ACC112 (cell line): ENCODE measurements around the gene PCSK5.

Experiments
- H2AFZ ChIP-seq: fragments of 200-600 bp; sonication (generic); one replicate; pipeline ENCODE4 v1.6.0; 2017; ENCODE audit warnings: antibody characterized with exemption, low read length; ENCODE audit not compliant: unreplicated experiment
- H3K27ac ChIP-seq: fragments of 200-600 bp; sonication (generic); 2 replicates; pipeline ENCODE4 v1.5.1; 2014; ENCODE audit warnings: low read depth, mild to moderate bottlenecking, antibody characterized with exemption, low read length, moderate library complexity
- H3K27me3 ChIP-seq: fragments of 200-600 bp; sonication (generic); 2 replicates; pipeline ENCODE4 v1.6.1; 2014; ENCODE audit warnings: mild to moderate bottlenecking, antibody characterized with exemption, low read length, moderate library complexity, mixed read lengths; ENCODE audit not compliant: insufficient read depth
- H3K36me3 ChIP-seq: fragments of 200-600 bp; sonication (generic); 2 replicates; pipeline ENCODE4 v1.6.1; 2016; ENCODE audit warnings: mild to moderate bottlenecking, antibody characterized with exemption, low read length, moderate library complexity, mixed read lengths; ENCODE audit not compliant: insufficient read depth
- H3K4me1 ChIP-seq: fragments of 200-600 bp; sonication (generic); one replicate; pipeline ENCODE4 v1.6.1; 2016; ENCODE audit warnings: low read length, mixed read lengths; ENCODE audit not compliant: insufficient read depth, unreplicated experiment, control insufficient read depth
- H3K4me3 ChIP-seq: fragments of 200-600 bp; sonication (generic); 2 replicates; pipeline ENCODE4 v1.5.1; 2014; ENCODE audit warnings: mild to moderate bottlenecking, low read depth, low read length
- H3K79me2 ChIP-seq: fragments of 200-600 bp; sonication (generic); one replicate; pipeline ENCODE4 v1.6.0; 2016; ENCODE audit warnings: low read length; ENCODE audit not compliant: control insufficient read depth, unreplicated experiment, insufficient read depth

Gene PCSK5

GRCh38 chr9:76153902-76154629, 263.6 kb downstream of the PCSK5 start:
- Histone ChIP-seq H3K27ac (no peak overlapping the region), H2AFZ (no peak overlapping the region), H3K27me3 (no peaks in the 10 kb centered on the region), H3K4me3 (no peak overlapping the region), H3K4me1 (no peaks in the 10 kb centered on the region), H3K79me2 (no peaks in the 10 kb centered on the region), H3K36me3 (no peaks in the 10 kb centered on the region)

- Histone ChIP-seq H3K27me3 (no peaks in the 10 kb centered on the region), H2AFZ (no peak overlapping the region), H3K4me1 (no peaks in the 10 kb centered on the region), H3K27ac (no peak overlapping the region), H3K79me2 (no peaks in the 10 kb centered on the region), H3K4me3 (no peak overlapping the region), H3K36me3 (no peaks in the 10 kb centered on the region)
Observed at GRCh38 chr9:76155361-76155760, 264.9 kb downstream of the PCSK5 start.

GRCh38 chr9:76158713-76159112, 268.2 kb downstream of the PCSK5 start:
- Histone ChIP-seq H3K27me3 (no peaks in the 10 kb centered on the region), H3K4me1 (no peaks in the 10 kb centered on the region), H3K79me2 (no peaks in the 10 kb centered on the region), H3K36me3 (no peaks in the 10 kb centered on the region), H2AFZ (no peak overlapping the region), H3K27ac (no peak overlapping the region), H3K4me3 (no peak overlapping the region)

GRCh38 chr9:76159293-76159926, 268.9 kb downstream of the PCSK5 start:
- H3K79me2 ChIP-seq = no peaks in the 10 kb centered on the region
- H3K27ac ChIP-seq = no peak overlapping the region
- H3K4me3 ChIP-seq = no peak overlapping the region
- H3K4me1 ChIP-seq = no peaks in the 10 kb centered on the region
- H2AFZ ChIP-seq = no peak overlapping the region
- H3K36me3 ChIP-seq = no peaks in the 10 kb centered on the region
- H3K27me3 ChIP-seq = no peaks in the 10 kb centered on the region

- Histone ChIP-seq H2AFZ (no peak overlapping the region), H3K27ac (no peak overlapping the region), H3K79me2 (no peaks in the 10 kb centered on the region), H3K36me3 (no peaks in the 10 kb centered on the region), H3K27me3 (no peaks in the 10 kb centered on the region), H3K4me1 (no peaks in the 10 kb centered on the region), H3K4me3 (no peak overlapping the region)
Observed at GRCh38 chr9:76161106-76161505, 270.6 kb downstream of the PCSK5 start.

- Histone ChIP-seq H3K36me3 (no peaks in the 10 kb centered on the region), H3K79me2 (no peaks in the 10 kb centered on the region), H3K4me3 (no peak overlapping the region), H3K27ac (no peak overlapping the region), H3K27me3 (no peaks in the 10 kb centered on the region), H2AFZ (no peak overlapping the region), H3K4me1 (no peaks in the 10 kb centered on the region)
Observed at GRCh38 chr9:76161541-76161940, 271.1 kb downstream of the PCSK5 start.

- no peak overlapping the region for H2AFZ ChIP-seq
Observed at GRCh38 chr9:76162086-76162730, 271.7 kb downstream of the PCSK5 start.

GRCh38 chr9:76162751-76163500, 272.5 kb downstream of the PCSK5 start:
- no peak overlapping the region for H3K27ac ChIP-seq
- H3K27me3 ChIP-seq = no peaks in the 10 kb centered on the region
- H3K4me1 ChIP-seq = no peaks in the 10 kb centered on the region
- H3K4me3 ChIP-seq = no peak overlapping the region
- no peaks in the 10 kb centered on the region for H3K36me3 ChIP-seq
- no peak overlapping the region for H2AFZ ChIP-seq
- H3K79me2 ChIP-seq = no peaks in the 10 kb centered on the region

More at GRCh38 chr9:76162086-76162730, 271.7 kb downstream of the PCSK5 start:
- Histone ChIP-seq H3K4me3 (no peak overlapping the region), H3K27me3 (no peaks in the 10 kb centered on the region), H3K36me3 (no peaks in the 10 kb centered on the region), H3K4me1 (no peaks in the 10 kb centered on the region), H3K79me2 (no peaks in the 10 kb centered on the region), H3K27ac (no peak overlapping the region)

- H3K27ac ChIP-seq = no peak overlapping the region
- no peaks in the 10 kb centered on the region for H3K79me2 ChIP-seq
- H2AFZ ChIP-seq = no peak overlapping the region
- H3K4me1 ChIP-seq = no peaks in the 10 kb centered on the region
- no peak overlapping the region for H3K4me3 ChIP-seq
- no peaks in the 10 kb centered on the region for H3K36me3 ChIP-seq
- no peaks in the 10 kb centered on the region for H3K27me3 ChIP-seq
Observed at GRCh38 chr9:76166526-76166925, 276.1 kb downstream of the PCSK5 start.

GRCh38 chr9:76176171-76176570, 285.7 kb downstream of the PCSK5 start:
- no peak overlapping the region for H3K27ac ChIP-seq
- H2AFZ ChIP-seq = no peak overlapping the region
- H3K27me3 ChIP-seq = no peaks in the 10 kb centered on the region
- no peak overlapping the region for H3K4me3 ChIP-seq
- peaks cover 2% of the 10 kb centered on the region for H3K4me1 ChIP-seq
- no peaks in the 10 kb centered on the region for H3K79me2 ChIP-seq
- no peaks in the 10 kb centered on the region for H3K36me3 ChIP-seq
